Lung (tissue), 12 donors: ENCODE measurements around the gene CHRNA4. TPM values are rescaled to one million over a fixed set of nuclear protein-coding genes. Genes with fewer than 3 reads are reported as not detected.

Experiments
- ATAC-seq: fragments of 200-7000 bp; cut with Tn5 transposase; one replicate; pipeline ENCODE4 v1.9.1; 2020; ENCODE audit warnings: moderate number of reproducible peaks; ENCODE audit not compliant: insufficient read depth, low FRiP score
- DNase-seq, 3 donors: peaks; one replicate each; pipeline ENCODE4 v3.0.0-alpha.2; 2013 to 2017
- H3K27ac ChIP-seq, 2 donors: one replicate each; pipeline ENCODE4 v1.5.1; 2013; ENCODE audit warnings: mild to moderate bottlenecking in 2 of 2, moderate library complexity in 2 of 2, control low read depth in 1 of 2, inconsistent platforms in 1 of 2, low read depth in 1 of 2, low read length in 1 of 2
- H3K27me3 ChIP-seq, 3 donors: one replicate each; pipeline ENCODE4 v1.5.1; 2013; ENCODE audit warnings: low read length in 2 of 3; ENCODE audit not compliant: control insufficient read depth in 3 of 3, insufficient read depth in 3 of 3
- H3K36me3 ChIP-seq, 4 donors: one replicate each; pipeline ENCODE4 v1.5.1; 2013; ENCODE audit warnings: low read length in 4 of 4, mild to moderate bottlenecking in 1 of 4, moderate library complexity in 1 of 4; ENCODE audit not compliant: control insufficient read depth in 4 of 4, insufficient read depth in 4 of 4
- H3K4me1 ChIP-seq, 5 donors: one replicate each; pipeline ENCODE4 v1.5.1; 2013; ENCODE audit warnings: low read length in 5 of 5, mild to moderate bottlenecking in 2 of 5, moderate library complexity in 1 of 5; ENCODE audit not compliant: control insufficient read depth in 5 of 5, insufficient read depth in 5 of 5
- H3K4me3 ChIP-seq: one replicate; pipeline ENCODE4 v1.5.1; 2013; ENCODE audit warnings: mild to moderate bottlenecking, control low read depth, moderate library complexity
- H3K9ac ChIP-seq, 2 donors: one replicate each; pipeline ENCODE4 v1.5.1; 2013; ENCODE audit warnings: low read length in 2 of 2, control low read depth in 1 of 2; ENCODE audit not compliant: insufficient read depth in 1 of 2
- H3K9me3 ChIP-seq, 4 donors: one replicate each; pipeline ENCODE4 v1.5.1; 2013; ENCODE audit warnings: low read length in 3 of 4, mild to moderate bottlenecking in 1 of 4, moderate library complexity in 1 of 4; ENCODE audit not compliant: control insufficient read depth in 4 of 4, insufficient read depth in 3 of 4
- WGBS, 2 donors: extraction: QIAGEN DNeasy Blood & Tissue Kit; methylation state at CpG; one replicate each; pipeline ENCODE4 v1.1.7; 2013; 5-methylcytosine and 5-hydroxymethylcytosine counted together
- polyA plus RNA-seq, 2 donors: library from polyadenylated mRNA; stranded (reverse); fragments of 200-250 nt; gene quantifications; one replicate each; pipeline ENCODE4 v1.2.1, GENCODE V29; 2013
- total RNA-seq, 2 donors: library from RNA; depleted of rRNA in 1 of 2; stranded (reverse); fragments of >200 nt in 1 of 2; gene quantifications; one replicate each; pipeline ENCODE4 v1.2.1, GENCODE V29; 2014 to 2021
- TF ChIP-seq, protein P1 (sequence below): IDR thresholded peaks from 2 replicates; pipeline ENCODE4 v1.5.1; 2012; ENCODE audit warnings: mild to moderate bottlenecking; ENCODE audit errors: control extremely low read depth, extremely low read depth
- donor health status: control.
- donor health status: control.
- donor health status: Bipolar disorder and iron deficiency.
- donor health status: healthy.
- donor health status: DM: yes; HTN: yes; CAD: no.

The CHRNA4 gene
- total and polyA plus RNA-seq, 4 donors = 0.01 to 1.1 (median 0.46) TPM

DNA sequence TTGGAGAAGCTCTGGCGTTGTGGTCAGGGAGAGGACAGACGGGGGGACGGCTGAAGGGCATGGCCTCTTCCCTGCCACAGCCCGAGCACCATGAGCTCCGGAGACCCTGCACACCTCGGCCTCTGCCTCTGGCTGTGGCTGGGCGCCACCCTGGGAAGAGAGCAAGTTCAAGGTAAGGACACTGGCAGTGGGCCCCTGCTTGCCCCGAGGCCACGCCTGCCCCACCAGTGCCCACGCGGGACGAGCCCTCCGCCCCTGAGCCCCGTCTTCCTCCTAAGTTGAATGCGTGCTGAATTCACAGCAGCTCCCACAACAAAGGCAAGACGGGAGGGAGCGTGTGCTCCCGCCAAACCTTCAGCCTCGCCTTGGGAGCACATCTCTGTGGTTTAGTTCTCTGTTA lies 66.1 kb downstream of the CHRNA4 start:
- H3K4me1 ChIP-seq = peaks cover 0 to 26% (median 0%) of the 10 kb centered on the region in 5 donors
- H3K9ac ChIP-seq = no peak overlapping the region
- 45 to 47% methylated on average over 19 of the region's 19 CpGs for WGBS, 2 donors
- ATAC-seq (no peak), DNase-seq (no peak)
- peaks cover 0 to 11% (median 0%) of the 10 kb centered on the region in 3 donors for H3K27me3 ChIP-seq
- H3K36me3 ChIP-seq = no peaks in the 10 kb centered on the region
- H3K4me3 ChIP-seq = no peak overlapping the region
- no peak overlapping the region for H3K27ac ChIP-seq
- TF ChIP-seq, protein P1, sequence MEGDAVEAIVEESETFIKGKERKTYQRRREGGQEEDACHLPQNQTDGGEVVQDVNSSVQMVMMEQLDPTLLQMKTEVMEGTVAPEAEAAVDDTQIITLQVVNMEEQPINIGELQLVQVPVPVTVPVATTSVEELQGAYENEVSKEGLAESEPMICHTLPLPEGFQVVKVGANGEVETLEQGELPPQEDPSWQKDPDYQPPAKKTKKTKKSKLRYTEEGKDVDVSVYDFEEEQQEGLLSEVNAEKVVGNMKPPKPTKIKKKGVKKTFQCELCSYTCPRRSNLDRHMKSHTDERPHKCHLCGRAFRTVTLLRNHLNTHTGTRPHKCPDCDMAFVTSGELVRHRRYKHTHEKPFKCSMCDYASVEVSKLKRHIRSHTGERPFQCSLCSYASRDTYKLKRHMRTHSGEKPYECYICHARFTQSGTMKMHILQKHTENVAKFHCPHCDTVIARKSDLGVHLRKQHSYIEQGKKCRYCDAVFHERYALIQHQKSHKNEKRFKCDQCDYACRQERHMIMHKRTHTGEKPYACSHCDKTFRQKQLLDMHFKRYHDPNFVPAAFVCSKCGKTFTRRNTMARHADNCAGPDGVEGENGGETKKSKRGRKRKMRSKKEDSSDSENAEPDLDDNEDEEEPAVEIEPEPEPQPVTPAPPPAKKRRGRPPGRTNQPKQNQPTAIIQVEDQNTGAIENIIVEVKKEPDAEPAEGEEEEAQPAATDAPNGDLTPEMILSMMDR = no peak
- H3K9me3 ChIP-seq = peaks cover 0 to 5% (median 0%) of the 10 kb centered on the region in 4 donors

DNA sequence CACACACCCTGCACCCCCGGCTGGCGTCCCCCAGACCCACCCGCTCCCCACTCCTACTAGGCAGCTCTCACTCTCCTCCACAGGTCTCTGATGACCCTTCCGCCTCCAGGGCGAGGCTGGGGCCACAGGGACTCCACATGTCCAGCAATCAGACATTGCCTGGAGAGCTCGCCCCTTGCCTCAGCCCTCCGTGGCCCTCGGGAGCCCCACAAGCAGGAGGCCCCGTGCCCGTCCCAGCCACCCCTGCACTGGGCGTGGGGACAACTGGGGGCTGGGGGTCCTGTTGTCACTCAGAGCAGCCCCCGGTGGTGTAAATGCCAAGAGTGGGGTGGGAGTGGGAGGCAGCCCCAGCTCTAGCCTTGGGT lies 66.6 kb downstream of the CHRNA4 start:
- peaks cover 0 to 26% (median 0%) of the 10 kb centered on the region in 5 donors for H3K4me1 ChIP-seq
- H3K27me3 ChIP-seq = peaks cover 0 to 10% (median 0%) of the 10 kb centered on the region in 3 donors
- DNase-seq = no peak
- ATAC-seq = no peak
- H3K36me3 ChIP-seq = no peaks in the 10 kb centered on the region
- H3K9me3 ChIP-seq = peaks cover 0 to 5% (median 0%) of the 10 kb centered on the region in 4 donors
- H3K9ac ChIP-seq = no peak overlapping the region
- WGBS, 2 donors = 84 to 89% methylated on average over 12 of the region's 12 CpGs
- no peak overlapping the region for H3K27ac ChIP-seq
- no peak overlapping the region for H3K4me3 ChIP-seq
- TF ChIP-seq, protein P1 = no peak

DNA sequence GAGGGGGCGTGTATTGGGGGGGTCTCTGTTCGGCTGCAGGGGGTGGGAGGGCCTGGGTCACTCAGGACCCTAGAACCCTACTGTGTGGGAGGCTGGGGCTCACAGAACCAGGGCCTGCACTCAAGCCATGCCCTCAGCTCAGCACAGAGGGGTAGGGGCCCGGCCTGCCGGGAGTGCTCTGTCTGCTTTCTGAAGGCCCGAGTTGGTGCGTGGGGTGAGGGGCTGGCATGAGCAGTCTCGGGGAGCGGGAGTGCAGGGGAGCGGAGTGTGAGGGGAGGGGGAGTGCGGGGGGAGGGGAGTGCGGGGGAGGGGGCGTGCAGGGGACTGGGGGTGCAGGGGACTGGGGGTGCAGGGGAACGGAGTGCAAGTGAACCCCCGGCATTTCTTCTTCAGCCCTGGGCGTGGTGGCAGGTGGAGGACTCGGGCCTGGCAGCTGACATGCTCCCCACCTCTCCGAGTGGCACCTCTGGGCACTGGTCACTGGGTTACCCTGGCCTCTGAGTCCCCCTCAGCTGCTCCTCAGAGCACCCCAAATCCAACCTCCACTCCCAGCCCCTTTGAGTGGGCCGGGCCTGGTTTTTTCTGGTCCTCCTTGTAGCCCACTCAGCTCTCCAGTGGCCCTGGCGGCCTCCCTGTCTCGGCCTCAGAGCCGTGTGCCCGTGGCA lies 67.1 kb downstream of the CHRNA4 start:
- Histone ChIP-seq H3K27me3 (peaks cover 0 to 7% (median 0%) of the 10 kb centered on the region in 3 donors), H3K4me1 (peaks cover 0 to 26% (median 0%) of the 10 kb centered on the region in 5 donors), H3K27ac (no peak overlapping the region), H3K9ac (no peak overlapping the region), H3K4me3 (no peak overlapping the region), H3K9me3 (peaks cover 0 to 4% (median 0%) of the 10 kb centered on the region in 4 donors), H3K36me3 (peaks cover 0 to 4% (median under 1%) of the 10 kb centered on the region in 4 donors)
- no peak for ATAC-seq
- no peak for DNase-seq
- TF ChIP-seq, protein P1 = no peak
- 55 to 68% methylated on average over 18 to 20 of the region's 22 CpGs for WGBS, 2 donors

DNA sequence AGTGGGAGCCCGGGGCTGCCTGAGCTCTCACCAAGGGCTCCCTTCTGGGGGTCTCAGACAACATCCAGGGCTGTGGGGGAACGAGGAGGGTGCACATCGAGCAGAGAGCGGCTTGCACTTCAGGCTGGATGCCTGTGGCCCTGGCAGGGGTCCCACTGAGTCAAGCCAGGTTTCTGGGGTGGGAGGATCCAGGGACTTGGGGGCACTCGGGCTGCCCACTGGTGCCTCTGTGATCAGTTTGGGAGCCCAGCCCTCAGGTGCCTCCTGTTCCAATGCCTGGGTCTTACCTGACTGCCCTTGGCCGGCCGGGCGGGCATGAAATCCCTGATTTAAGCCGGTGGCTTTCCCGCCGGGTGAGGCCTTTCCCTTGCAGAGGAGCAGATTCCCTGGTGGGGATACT lies 67.7 kb downstream of the CHRNA4 start:
- no peak overlapping the region for H3K9ac ChIP-seq
- no peak overlapping the region for H3K4me3 ChIP-seq
- peaks cover 0 to 26% (median 0%) of the 10 kb centered on the region in 5 donors for H3K4me1 ChIP-seq
- peaks cover 0 to 2% (median 0%) of the 10 kb centered on the region in 4 donors for H3K9me3 ChIP-seq
- H3K36me3 ChIP-seq = peaks cover 0 to 9% (median 5%) of the 10 kb centered on the region in 4 donors
- DNase-seq = no peak
- ATAC-seq = no peak
- WGBS, 2 donors = 64 to 70% methylated on average over 10 to 11 of the region's 11 CpGs
- TF ChIP-seq, protein P1 = no peak
- peaks cover 0 to 7% (median 0%) of the 10 kb centered on the region in 3 donors for H3K27me3 ChIP-seq
- no peak overlapping the region for H3K27ac ChIP-seq
